ENCODE results near the gene IREB2.

Gene IREB2

GRCh38 chr15:78550815-78551214 is 112.8 kb downstream of the IREB2 start:
- no peak for DNase-seq (ENCODE audit: low read depth in 2 of 2)

Data from stimulated activated CD4-positive, alpha-beta T cell treated with anti-CD3 and anti-CD28 coated beads, Interleukin-1b, Interleukin-23, amount 100 ng/mL, for 4 hours (primary cell).